DND-41 (cell line): ENCODE results near the gene TTN.
"Not testable (repeated sequence)": the region's sequence is repeated elsewhere in the genome, so short reads cannot be mapped to it uniquely, and the experiment has no call there.

Experiments used
- EZH2 ChIP-seq: IDR thresholded peaks from 3 replicates; pipeline ENCODE4 v1.6.1; 2012; ENCODE audit warnings: borderline replicate concordance, low read depth, mild to moderate bottlenecking, moderate library complexity, low read length, inconsistent platforms; ENCODE audit not compliant: severe bottlenecking
- TF ChIP-seq, protein P1 (sequence below): IDR thresholded peaks from 2 replicates; pipeline ENCODE4 v1.5.1; 2012; ENCODE audit warnings: borderline replicate concordance, low read length, moderate library complexity, mild to moderate bottlenecking; ENCODE audit not compliant: poor library complexity, severe bottlenecking; ENCODE audit errors: extremely low read depth

DNA sequence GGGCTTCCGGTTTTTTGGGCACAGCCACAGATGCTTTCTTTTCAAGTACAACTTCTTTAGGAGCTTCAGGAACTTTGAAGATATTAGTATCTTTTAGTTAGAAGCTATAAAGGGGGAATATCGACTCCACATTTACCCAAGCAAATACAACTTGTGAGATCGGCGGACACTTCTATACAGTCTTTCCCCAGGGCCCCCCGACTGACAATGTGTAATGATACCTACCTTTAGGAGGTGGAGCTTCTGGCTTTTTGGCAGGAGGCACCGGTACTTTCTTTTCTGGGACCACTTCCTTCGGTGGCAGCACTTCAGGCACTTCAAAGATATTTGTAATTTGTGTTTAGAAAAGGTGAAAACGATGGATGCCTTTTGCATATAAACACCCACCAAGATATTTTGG lies 148.7 kb downstream of the TTN start:
- TF ChIP-seq, protein P1, sequence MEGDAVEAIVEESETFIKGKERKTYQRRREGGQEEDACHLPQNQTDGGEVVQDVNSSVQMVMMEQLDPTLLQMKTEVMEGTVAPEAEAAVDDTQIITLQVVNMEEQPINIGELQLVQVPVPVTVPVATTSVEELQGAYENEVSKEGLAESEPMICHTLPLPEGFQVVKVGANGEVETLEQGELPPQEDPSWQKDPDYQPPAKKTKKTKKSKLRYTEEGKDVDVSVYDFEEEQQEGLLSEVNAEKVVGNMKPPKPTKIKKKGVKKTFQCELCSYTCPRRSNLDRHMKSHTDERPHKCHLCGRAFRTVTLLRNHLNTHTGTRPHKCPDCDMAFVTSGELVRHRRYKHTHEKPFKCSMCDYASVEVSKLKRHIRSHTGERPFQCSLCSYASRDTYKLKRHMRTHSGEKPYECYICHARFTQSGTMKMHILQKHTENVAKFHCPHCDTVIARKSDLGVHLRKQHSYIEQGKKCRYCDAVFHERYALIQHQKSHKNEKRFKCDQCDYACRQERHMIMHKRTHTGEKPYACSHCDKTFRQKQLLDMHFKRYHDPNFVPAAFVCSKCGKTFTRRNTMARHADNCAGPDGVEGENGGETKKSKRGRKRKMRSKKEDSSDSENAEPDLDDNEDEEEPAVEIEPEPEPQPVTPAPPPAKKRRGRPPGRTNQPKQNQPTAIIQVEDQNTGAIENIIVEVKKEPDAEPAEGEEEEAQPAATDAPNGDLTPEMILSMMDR, result not testable (repeated sequence)
- not testable (repeated sequence) for TF ChIP-seq EZH2
